Left cardiac atrium (tissue), 4 donors: ENCODE measurements around the gene MED13L. TPM values are rescaled to one million over a fixed set of nuclear protein-coding genes. Genes with fewer than 3 reads are reported as not detected.
A peak's percentile ranks its signal among the peaks of the same experiment; 100 is the strongest.
"Not testable (repeated sequence)": the region's sequence is repeated elsewhere in the genome, so short reads cannot be mapped to it uniquely, and the experiment has no call there.

Experiments
- ATAC-seq, 2 donors: fragments of 200-7000 bp; cut with Tn5 transposase; one replicate each; pipeline ENCODE4 v1.9.1; 2020; ENCODE audit warnings: mild to moderate bottlenecking in 2 of 2, moderate library complexity in 2 of 2
- DNase-seq: peaks from one replicate; pipeline ENCODE4 v3.0.0-alpha.2; 2020
- intact Hi-C, 2 donors: fragments of 100-400 bp; cut with DNase I; formaldehyde crosslinking; loops; one replicate each; pipeline versions ENCODE4 v1.14.1 to v1.15.1; 2022 to 2023
- total RNA-seq, 2 donors: library from RNA; stranded (reverse); fragmentation: NEBNext Ultra II Directional; extraction: Animal tissue kit (Norgen Biotek cat#: 25700); gene quantifications; one replicate each; pipeline ENCODE4 v1.2.1, GENCODE V29; 2021
- donor health status: DM: no; HTN: yes; CAD: no.
- donor health status: DM: no; HTN: yes; CAD: no; lungs with severe emphysema.
- donor health status: DM: yes; HTN: yes; CAD: no.
- donor health status: Dilated cardiomyopathy.

Gene MED13L
- total RNA-seq, 2 donors from 2014 or later, result 66.0 to 68.3 TPM

DNA sequence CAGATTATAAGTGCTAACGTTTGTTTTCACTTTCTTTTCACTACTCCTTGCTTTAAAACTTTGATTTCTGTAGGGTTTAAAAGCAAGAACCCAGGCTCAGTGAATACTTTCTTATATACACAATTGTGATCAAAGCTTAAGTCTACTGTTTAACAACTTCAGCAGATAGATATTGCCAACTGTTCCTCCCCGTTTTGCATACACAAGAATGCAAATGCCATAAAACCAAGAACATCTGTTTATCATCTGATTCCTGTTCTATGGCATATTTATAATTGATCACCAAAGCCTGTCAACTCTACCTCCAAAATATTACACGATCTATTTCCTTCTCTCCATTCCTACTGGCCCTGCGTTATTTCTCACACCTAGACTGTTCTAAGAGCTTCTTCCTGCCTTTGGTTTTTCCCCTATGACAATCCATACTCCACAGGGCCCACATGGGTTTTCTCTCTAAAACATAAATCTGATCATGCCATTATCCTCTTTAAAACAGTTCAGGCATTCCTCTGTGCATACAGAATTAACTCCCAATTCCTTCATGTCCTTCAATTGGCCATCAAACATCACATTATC lies 15.9 kb downstream of the MED13L start:
- DNase-seq, result no peak
- ATAC-seq, result no peak
- intact Hi-C loops, result no loop called here

DNA sequence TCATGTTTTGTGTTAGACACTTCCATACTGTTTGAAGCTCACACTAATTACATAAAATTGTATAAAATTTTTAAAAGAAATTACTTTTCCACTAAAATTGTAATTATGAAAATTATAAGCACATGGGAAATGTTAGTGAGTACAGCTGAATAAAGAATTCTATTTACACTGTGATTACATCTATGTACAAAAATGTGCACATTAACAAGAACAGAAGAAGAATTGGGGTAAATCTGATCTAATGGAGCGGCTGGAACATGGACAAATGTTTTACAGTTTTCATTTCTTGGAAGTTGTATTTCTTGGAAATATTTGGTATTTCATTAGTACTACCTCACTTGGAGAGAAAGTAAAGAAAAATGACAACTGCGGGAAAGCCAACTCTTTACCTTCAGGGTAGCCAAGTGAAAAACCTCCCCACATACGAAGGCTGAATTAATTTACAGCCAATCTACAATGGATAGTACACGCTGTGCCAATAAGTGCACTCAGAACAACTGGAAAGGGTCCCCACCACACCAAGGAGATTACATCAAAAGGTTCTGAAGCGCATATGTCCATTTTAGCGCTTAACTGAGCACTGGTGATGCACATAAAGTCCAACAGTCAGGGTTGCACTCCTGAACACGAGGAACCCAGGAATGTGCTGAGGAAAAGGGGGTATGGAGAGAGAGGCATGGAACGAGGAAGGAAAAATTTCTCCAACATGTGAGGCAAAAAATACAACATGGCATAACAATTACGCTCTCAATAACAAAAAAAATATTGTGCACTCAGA lies 17.5 kb downstream of the MED13L start:
- ATAC-seq (no peak), DNase-seq (no peak)
- intact Hi-C loops, result no loop called here

DNA sequence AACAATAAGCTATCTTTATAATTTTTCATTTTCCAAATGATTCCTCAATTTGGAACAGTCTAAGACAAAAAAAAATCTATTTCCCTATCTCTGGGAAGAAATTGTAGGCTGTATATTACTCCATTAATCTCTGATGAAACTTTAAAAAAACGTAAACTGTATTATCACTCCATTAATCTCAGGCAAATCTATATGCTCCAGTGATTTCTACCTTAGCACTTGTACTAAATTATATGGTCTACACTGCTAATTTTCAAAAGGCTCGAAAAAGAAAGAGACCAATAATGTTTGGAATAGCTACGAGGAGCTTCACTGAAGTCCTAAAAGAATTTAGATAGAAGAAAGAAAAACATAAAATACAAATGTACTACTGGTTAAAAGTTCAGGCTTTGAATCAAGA lies 19.7 kb downstream of the MED13L start:
- DNase-seq (no peak), ATAC-seq (no peak)

DNA sequence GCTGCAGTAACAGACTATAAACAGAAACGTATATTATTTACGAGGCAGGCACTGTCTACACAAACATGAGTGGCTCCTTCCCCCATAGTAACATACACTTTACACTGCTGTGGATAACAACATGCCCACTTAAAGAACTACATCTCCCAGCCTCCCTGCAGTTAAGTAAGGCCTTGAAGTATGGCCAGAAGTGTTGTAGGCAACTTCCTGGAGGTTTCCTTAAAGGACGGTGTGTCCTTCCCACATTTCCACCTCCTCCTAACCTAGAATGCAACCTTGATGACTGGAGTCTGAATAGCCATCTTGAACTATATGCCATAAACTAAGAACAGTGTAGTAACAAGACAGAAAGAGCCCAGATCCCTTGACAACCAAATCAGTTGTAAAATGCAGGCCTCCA lies 20.3 kb downstream of the MED13L start:
- ATAC-seq (peak in 1 of 2 donors; percentile 57), DNase-seq (no peak)
- intact Hi-C loops, result no loop called here

More for the DNA sequence above, 19.7 kb downstream of the MED13L start:
- intact Hi-C loops, result no loop called here

DNA sequence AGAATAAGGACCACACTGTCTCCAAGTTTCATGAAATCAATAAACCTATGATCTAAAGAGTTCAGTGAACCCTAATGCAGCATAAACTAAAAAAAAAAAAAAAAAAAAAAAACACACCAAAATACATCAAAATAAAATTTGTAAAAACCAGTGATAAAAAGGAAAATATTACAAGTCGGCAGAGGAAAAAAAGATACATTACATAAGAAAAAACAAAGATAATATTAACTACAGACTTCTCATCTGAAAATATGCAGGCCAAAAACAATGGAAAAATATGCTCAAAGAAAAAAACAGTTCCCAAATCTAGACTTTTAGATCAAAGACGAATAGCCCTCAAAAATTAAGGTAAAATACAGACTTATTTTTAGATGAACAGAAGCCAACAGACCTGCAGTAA lies 27.6 kb downstream of the MED13L start:
- ATAC-seq, result no peak
- intact Hi-C loops, result no loop called here
- DNase-seq, result no peak

DNA sequence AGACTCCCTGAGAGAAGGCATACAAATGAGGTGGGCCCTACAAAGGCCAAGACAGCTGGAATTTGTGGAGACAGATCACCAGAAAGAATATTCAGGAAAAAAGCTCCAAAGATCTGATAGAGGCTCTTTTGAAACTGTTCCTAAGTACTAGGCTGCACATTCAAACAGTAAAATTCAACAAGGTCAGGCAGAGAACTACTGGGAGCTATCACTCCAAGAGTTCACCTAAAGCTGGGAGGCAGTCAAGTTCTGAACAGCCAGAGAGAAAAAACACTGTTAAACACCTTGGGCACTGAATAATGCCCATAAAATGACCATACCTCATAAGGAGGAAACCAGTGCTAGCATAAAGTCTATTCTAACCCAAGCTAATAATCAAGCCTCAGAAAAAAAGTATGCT lies 28.6 kb downstream of the MED13L start:
- intact Hi-C loops, result no loop called here
- DNase-seq (no peak), ATAC-seq (peak in 1 of 2 donors; percentile 23)

DNA sequence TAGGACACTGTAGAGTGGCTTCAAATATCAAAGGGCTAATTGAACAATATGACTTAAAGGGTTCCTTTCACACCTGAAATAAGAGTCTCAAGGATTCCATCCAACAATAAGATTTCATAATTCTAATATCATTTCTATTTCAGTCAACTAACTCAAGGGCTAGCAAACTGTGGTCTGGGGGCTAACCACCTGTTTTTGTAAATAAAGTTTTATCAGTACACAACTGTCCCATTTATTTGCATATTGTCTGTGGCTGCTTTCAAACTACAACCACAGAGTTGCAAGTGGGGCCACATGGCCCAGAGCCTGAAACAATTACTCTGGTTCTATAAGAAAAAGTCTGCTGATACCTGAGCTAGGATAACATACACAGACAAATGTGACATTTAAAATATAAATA lies 29.1 kb downstream of the MED13L start:
- ATAC-seq, result no peak
- no peak for DNase-seq
- intact Hi-C loops, result no loop called here

DNA sequence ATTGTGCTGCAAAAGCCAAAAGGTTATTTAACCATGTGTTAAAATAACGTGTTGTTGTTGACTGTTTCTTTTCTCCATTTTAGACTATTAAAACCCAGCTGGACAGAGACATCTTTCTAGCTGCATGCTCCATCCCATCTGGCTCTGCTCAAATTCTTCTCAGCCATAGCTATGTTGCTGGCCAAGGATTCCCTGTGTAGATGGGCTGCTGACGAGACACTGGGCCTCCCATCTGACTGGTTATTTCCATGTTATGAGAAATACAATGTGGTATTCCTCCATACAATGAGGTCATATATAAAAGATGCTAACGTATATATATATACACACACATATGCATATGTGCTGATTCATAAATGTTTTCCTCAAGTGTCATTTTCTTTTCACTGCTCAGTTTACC lies 30.1 kb downstream of the MED13L start:
- DNase-seq (no peak), ATAC-seq (no peak)
- intact Hi-C loops, result no loop called here

DNA sequence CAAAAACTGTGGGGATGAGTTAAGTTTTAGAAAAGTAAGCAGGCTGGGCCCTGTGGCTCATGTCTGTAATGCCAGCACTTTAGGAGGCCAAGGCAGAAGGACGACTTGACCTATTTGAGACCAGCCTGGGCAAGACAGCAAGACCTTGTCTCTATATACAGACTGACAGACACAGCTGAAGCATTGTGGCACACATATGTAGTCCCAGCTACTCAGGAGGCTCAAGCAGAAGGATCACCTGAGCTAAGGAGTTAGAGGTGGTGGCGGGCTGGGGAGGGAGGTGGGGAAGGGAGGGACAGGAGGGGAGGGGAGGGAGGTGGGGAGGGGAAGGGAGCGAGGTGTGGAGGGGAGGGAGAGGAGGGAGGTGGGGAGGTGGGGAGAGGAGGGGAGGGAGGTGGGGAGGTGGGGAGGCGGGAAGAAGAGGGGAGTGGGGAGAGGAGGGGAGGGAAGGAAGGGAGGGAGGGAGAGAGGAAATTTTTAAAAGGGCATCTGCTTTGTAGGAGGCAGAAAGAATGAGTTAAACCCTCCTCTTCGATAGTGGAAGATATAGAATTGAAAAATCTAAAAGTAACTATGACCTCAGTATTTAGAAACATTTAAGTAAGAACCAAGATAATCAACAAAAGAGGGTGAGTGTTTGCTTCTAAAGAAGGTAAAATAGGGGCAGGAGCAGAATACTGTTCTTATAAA lies 30.9 kb downstream of the MED13L start:
- DNase-seq (no peak), ATAC-seq (no peak)
- intact Hi-C loops, result no loop called here

DNA sequence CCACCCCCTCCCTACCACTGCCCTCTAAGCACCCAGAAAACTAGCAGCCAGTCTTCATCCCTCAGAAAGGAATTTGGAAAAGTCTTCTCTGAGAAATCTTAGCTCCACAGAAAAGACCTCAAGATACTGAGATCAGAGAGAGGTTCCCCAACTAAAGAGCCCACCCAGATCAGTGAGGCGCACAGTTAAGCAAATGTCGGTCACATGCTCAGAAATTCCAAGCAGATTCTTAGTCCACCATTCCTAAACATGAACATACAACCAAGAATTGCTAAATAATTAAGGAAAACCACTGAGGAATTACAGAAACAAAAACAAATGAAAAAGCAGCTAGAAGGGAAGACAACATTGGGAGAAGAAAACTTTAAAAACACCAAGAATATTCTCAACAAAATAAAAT lies 32.3 kb downstream of the MED13L start:
- DNase-seq, result no peak
- no peak for ATAC-seq
- intact Hi-C loops, result no loop called here

DNA sequence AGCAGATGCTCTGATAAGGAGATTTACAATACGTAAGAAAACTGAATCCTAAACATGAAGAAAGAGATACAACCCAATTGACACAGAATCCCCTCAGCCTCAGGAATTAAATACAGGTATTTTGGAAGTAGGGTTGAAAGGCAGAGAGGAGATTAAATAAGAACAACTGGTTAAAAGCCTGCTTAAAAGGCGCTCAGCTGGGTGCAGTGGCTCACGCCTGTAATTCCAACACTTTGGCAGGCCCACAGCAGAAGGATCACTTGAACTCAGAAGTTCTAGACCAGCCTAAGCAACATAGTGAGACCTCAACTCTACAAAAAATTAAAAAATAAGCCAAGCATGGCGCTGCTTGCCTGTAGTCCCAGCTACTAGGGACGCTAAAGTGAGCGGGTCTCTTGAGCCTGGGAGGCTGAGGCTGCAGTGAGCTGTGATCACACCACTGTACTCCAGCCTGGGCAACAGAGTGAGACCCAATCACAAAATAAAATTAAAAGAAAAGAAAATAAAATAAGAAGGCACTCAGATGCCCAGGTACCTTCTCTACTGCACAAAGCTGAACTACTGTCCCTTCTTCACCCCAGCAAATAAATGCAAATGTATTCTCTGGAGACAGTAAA lies 32.9 kb downstream of the MED13L start:
- ATAC-seq (no peak), DNase-seq (no peak)
- intact Hi-C loops, result no loop called here

DNA sequence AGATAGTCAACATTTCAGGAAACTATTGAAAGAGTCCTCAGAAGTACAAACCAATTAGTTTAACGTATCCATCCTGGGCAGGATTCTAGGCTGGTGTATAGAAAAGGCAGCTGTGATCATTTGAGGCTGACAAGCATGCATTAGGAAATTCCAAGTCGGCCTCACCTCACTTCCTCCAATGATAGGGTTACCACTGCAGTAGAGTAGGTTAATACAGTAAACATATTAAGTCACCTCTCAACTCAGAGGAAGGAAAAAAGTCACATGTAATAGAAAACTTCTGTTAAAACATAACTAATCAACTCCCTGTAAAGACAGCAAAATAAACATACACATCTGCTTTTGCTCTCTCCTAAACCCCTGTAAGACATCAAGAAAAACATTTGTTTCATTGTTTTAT lies 33.5 kb downstream of the MED13L start:
- ATAC-seq, result peak in 1 of 2 donors; percentile 30
- DNase-seq, result no peak
- intact Hi-C loops, result no loop called here

DNA sequence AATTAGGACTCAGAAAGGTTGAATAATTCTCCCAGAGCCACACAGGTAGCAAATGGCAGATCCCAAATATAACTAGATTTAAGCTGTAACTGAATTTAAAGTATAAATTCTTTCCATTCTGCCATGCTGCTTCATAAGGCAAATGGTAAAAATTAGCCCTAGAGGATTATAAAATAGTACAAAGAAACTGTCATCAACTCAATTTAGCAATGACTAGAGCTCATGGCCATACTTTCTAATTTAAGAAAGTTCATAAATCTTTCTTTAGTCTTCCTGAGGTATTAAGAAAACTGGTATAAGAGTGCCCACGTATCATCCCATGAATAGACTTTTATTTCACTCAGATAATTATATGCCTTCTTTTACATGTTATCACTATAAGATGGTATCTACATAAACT lies 34.8 kb downstream of the MED13L start:
- ATAC-seq (no peak), DNase-seq (no peak)
- intact Hi-C loops, result no loop called here

DNA sequence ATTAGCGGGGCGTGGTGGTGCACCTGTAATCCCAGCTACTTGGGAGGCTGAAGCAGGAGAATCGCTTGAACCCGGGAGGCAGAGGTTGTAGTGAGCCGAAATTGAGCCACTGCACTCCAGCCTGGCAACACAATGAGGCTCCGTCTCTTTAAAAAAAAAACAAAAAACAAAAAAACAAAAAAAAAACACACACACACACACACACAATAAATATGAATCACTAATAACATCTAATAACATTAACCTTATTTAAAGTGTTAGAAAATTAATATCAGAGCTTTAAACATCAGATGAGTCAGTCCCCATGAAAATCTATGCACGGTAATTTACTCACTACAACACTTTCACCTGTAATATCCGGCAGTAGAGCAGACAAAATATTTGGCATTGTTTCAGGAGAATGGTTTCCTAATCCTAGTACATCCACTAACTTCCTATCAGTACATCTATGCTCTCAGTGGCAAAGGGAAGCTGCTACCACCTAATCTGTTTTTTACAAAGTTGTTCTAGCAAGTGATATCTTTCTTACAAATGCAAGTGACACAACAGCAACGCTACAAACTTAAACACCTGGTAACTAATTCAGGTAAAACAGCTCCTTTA lies 36.2 kb downstream of the MED13L start:
- DNase-seq (no peak), ATAC-seq (peak in 1 of 2 donors; percentile 38)
- intact Hi-C loops, result no loop called here

DNA sequence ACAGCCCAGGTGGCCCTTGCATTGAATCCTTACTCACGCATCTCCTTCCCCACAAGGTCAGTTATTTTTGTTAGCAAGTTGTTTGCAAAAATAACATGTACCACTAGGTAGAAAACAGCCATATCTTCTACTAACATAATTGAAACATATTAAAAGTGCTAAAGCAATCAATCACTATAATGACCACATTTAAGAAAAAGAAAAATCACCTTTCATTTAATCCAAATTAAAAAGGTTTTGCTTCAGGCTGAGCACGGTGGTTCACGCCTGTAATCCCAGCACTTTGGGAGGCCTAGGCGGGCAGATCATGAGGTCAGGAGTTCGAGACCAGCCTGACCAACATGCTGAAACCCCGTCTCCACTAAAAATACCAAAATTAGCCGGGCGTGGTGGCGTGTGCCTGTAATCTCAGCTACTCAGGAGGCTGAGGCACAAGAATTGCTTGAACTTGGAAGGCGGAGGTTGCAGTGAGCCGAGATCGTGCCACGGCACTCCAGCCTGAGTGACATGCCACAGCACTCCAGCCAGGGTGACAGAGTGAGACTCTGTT lies 38.8 kb downstream of the MED13L start:
- not testable (repeated sequence) for DNase-seq, ATAC-seq
- intact Hi-C loops, result loop anchor here (5.0 to 10.0 kb wide), 4 partner anchors 184 to 241 kb away; no protein-coding TSS in a partner anchor

DNA sequence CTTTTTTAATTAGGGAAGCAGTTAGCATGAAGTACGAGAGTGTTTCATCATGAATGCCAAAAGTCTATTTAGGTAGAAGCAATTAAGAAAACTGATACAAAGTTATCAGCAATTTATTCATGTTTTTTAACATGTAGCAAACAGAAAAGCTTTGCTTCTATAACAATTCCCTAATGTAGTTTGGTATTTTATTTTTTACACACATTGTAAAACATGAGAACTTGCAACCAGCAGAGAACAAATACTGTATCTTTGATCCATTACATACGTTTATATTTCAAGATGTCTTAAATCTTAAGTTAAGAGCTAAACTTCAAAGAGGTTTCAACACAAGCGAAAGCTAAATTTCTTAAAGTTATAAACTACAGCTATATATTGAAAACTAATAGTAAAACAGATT lies 39.3 kb downstream of the MED13L start:
- no peak for ATAC-seq
- no peak for DNase-seq
- intact Hi-C loops, result loop anchor here (5.0 to 10.0 kb wide), 4 partner anchors 183 to 241 kb away; no protein-coding TSS in a partner anchor

DNA sequence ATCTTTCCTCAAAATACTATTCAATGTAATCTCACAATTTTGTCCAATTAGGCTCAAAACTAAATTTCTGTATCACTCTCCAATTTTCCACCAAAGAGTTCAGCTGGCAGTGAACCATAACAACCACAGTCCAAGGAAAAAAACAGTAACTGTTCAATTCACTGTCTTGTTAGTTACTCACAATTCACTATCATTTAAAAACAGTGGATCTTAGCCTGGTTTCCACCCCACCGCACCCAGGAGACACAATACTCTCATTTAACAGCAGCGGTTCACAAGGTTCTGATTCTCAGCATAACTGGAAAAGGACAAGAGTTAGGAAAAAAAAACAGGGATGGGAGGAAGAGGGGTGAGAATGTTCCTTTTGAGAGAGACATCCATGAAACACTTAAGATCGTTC lies 40.5 kb downstream of the MED13L start:
- peak in 1 of 2 donors; percentile 65 for ATAC-seq
- no peak for DNase-seq
- intact Hi-C loops, result loop anchor here (5.0 to 10.0 kb wide), 4 partner anchors 182 to 240 kb away; no protein-coding TSS in a partner anchor

DNA sequence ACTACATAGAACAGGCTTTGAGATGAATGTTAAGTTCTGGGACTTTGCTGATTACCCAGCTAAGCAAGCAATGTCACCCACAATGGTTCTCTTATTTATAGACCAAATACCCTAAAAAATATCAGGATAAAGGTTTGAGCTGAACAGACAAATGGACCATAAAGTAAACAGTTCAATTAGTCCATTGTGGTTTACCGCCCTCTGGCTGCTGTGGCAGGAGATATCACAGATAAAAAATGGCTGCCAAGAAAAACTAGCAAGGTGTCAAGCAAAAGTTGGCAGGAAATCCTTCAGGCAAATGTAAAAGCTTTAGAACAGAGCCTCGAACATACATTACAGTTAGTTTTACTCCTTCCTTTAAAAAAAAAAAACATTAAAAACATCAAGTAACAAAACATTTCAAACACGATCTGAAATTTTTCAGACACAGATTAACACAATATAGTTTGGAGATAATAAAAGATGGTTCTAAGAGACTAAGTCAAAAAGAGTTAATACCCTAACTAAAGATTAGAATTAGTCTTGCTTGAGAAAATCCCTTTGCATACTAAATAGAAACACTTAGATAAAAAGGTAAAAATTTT lies 41.3 kb downstream of the MED13L start:
- ATAC-seq (peak; percentile 70 to 72), DNase-seq (no peak)
- intact Hi-C loops, result loop anchor here (5.0 to 10.0 kb wide), 4 partner anchors 181 to 239 kb away; no protein-coding TSS in a partner anchor

DNA sequence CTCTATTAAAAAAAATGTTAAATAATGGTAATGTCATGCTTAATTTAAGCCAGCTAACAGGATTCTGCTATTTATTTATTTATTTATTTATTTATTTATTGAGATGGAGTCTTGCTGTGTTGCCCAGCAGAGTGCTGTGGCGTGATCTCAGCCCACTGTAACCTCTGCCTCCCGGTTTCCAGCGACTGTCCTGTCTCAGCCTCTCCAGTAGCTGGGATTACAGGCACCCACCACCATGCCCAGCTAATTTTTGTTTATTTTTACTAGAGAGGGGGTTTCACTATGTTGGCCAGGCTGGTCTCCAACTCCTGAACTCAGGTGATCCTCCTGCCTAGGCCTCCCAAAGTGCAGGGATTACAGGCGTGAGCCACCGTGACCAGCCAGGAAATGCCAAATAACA lies 43.3 kb downstream of the MED13L start:
- not testable (repeated sequence) for ATAC-seq, DNase-seq
- intact Hi-C loops, result loop anchor here (10.0 kb wide), 2 partner anchors 179 to 219 kb away; no protein-coding TSS in a partner anchor
